ENCODE measurements around the gene THSD7B. TPM values are rescaled to one million over a fixed set of nuclear protein-coding genes. Genes with fewer than 3 reads are reported as not detected.

Gene THSD7B
- total and polyA plus RNA-seq, 2 experiments from 2014 or later = 0.86 to 3.8 TPM

DNA sequence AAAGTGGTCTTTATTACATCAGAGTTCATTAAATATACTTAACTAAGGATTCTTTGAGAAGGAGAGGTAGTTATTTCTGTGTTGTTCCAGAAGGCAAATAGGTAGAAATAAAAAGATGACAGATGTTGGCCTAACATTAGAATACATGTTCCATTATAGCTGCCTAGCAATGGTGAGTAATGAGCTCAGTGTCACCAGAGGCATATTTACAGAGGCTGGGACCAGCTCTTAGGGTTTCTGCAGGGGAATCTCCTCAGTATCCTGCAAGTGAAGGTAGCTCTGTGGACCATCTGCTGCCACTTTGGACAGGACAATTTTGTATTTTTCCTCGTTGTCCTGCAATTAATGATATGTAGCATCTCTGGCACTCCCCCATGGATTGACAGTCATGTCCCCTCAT is 416.0 kb downstream of the THSD7B start:
- Histone ChIP-seq H3K4me1 (ENCODE audit: insufficient read depth) (peaks cover 9% of the 10 kb centered on the region), H3K9me2 (ENCODE audit: insufficient read depth) (no peaks in the 10 kb centered on the region), H3K4me3 (no peak overlapping the region), H3K36me3 (ENCODE audit: insufficient read depth) (no peaks in the 10 kb centered on the region), H3K4me2 (no peak overlapping the region), H3K27me3 (ENCODE audit: insufficient read depth) (no peaks in the 10 kb centered on the region), H2AFZ (no peak overlapping the region), H4K20me1 (replicated peaks; ENCODE audit: insufficient read depth) (no peaks in the 10 kb centered on the region), H3F3A (replicated peaks; ENCODE audit: low read depth) (no peaks in the 10 kb centered on the region), H3K27ac (ENCODE audit: low read depth) (no peak overlapping the region), H3K79me2 (replicated peaks; ENCODE audit: insufficient read depth) (no peaks in the 10 kb centered on the region)
- DNase-seq (ENCODE audit: low spot score) = no peak
- H3K27me3 Mint-ChIP-seq (ENCODE audit: insufficient read depth, low read depth, poor library complexity) = no peaks in the 10 kb centered on the region
- ATAC-seq = no peak
- H3K27ac Mint-ChIP-seq = no peak overlapping the region
- no peak overlapping the region for H3K4me3 Mint-ChIP-seq
- H3K9me3 Mint-ChIP-seq = no peaks in the 10 kb centered on the region
- TF ChIP-seq STAT1 (IDR thresholded peaks at IDR 0.05; ENCODE audit: unreplicated experiment) (no peak), POLR2AphosphoS5 (IDR thresholded peaks at IDR 0.05; ENCODE audit: low read depth) (no peak), ZNF114 (CRISPR knock-in tag; IDR thresholded peaks at IDR 0.05) (no peak), EZH2 (IDR thresholded peaks at IDR 0.05; ENCODE audit: low read depth, unreplicated experiment) (no peak), NANOG (IDR thresholded peaks at IDR 0.05; ENCODE audit: borderline replicate concordance) (no peak)
- TF ChIP-seq, protein P1, sequence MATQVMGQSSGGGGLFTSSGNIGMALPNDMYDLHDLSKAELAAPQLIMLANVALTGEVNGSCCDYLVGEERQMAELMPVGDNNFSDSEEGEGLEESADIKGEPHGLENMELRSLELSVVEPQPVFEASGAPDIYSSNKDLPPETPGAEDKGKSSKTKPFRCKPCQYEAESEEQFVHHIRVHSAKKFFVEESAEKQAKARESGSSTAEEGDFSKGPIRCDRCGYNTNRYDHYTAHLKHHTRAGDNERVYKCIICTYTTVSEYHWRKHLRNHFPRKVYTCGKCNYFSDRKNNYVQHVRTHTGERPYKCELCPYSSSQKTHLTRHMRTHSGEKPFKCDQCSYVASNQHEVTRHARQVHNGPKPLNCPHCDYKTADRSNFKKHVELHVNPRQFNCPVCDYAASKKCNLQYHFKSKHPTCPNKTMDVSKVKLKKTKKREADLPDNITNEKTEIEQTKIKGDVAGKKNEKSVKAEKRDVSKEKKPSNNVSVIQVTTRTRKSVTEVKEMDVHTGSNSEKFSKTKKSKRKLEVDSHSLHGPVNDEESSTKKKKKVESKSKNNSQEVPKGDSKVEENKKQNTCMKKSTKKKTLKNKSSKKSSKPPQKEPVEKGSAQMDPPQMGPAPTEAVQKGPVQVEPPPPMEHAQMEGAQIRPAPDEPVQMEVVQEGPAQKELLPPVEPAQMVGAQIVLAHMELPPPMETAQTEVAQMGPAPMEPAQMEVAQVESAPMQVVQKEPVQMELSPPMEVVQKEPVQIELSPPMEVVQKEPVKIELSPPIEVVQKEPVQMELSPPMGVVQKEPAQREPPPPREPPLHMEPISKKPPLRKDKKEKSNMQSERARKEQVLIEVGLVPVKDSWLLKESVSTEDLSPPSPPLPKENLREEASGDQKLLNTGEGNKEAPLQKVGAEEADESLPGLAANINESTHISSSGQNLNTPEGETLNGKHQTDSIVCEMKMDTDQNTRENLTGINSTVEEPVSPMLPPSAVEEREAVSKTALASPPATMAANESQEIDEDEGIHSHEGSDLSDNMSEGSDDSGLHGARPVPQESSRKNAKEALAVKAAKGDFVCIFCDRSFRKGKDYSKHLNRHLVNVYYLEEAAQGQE (IDR thresholded peaks at IDR 0.05; ENCODE audit: unreplicated experiment) = no peak
- TF ChIP-seq, protein P2, sequence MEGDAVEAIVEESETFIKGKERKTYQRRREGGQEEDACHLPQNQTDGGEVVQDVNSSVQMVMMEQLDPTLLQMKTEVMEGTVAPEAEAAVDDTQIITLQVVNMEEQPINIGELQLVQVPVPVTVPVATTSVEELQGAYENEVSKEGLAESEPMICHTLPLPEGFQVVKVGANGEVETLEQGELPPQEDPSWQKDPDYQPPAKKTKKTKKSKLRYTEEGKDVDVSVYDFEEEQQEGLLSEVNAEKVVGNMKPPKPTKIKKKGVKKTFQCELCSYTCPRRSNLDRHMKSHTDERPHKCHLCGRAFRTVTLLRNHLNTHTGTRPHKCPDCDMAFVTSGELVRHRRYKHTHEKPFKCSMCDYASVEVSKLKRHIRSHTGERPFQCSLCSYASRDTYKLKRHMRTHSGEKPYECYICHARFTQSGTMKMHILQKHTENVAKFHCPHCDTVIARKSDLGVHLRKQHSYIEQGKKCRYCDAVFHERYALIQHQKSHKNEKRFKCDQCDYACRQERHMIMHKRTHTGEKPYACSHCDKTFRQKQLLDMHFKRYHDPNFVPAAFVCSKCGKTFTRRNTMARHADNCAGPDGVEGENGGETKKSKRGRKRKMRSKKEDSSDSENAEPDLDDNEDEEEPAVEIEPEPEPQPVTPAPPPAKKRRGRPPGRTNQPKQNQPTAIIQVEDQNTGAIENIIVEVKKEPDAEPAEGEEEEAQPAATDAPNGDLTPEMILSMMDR (conservative IDR thresholded peaks at IDR 0.05; ENCODE audit: low read depth in 2 of 2) = no peak
- TF ChIP-seq, protein P3, sequence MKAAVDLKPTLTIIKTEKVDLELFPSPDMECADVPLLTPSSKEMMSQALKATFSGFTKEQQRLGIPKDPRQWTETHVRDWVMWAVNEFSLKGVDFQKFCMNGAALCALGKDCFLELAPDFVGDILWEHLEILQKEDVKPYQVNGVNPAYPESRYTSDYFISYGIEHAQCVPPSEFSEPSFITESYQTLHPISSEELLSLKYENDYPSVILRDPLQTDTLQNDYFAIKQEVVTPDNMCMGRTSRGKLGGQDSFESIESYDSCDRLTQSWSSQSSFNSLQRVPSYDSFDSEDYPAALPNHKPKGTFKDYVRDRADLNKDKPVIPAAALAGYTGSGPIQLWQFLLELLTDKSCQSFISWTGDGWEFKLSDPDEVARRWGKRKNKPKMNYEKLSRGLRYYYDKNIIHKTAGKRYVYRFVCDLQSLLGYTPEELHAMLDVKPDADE (IDR thresholded peaks at IDR 0.05) = no peak
- H3K4me1 Mint-ChIP-seq = peaks cover 14% of the 10 kb centered on the region
- H3K36me3 Mint-ChIP-seq (ENCODE audit: low read depth) = no peaks in the 10 kb centered on the region

DNA sequence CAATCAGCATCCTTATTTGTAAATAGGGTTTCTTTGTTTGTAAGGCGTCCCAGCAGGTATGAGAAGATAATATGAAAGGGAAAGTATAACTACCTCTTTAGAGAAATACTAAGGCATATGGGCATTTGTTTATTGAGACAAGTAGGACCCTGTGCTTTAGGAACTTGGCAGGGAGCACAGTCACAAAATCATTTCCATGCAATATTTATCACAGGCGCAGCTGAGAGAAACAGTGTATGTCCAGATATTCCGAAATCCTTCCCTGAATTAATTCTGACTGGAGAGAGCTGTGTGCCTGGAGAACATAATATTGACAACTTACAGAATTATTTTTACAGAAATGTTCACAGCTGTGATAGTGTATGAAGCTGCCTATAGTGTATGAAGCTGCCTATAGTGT is 416.7 kb downstream of the THSD7B start:
- H3K27me3 Mint-ChIP-seq (ENCODE audit: insufficient read depth, low read depth, poor library complexity) = no peaks in the 10 kb centered on the region
- no peaks in the 10 kb centered on the region for H3K79me2 ChIP-seq (replicated peaks; ENCODE audit: insufficient read depth)
- no peak for ATAC-seq
- no peak overlapping the region for H2AFZ ChIP-seq
- peaks cover 4% of the 10 kb centered on the region; the same call in 1 of the 2 replicates for H3K4me1 ChIP-seq (ENCODE audit: insufficient read depth)
- no peak overlapping the region for H3K4me3 Mint-ChIP-seq
- H4K20me1 ChIP-seq (replicated peaks; ENCODE audit: insufficient read depth) = no peaks in the 10 kb centered on the region
- H3K36me3 Mint-ChIP-seq (ENCODE audit: low read depth) = no peaks in the 10 kb centered on the region
- H3K9me2 ChIP-seq (ENCODE audit: insufficient read depth) = no peaks in the 10 kb centered on the region
- DNase-seq (ENCODE audit: low spot score) = no peak
- no peaks in the 10 kb centered on the region for H3F3A ChIP-seq (replicated peaks; ENCODE audit: low read depth)
- H3K4me1 Mint-ChIP-seq = peaks cover 11% of the 10 kb centered on the region; the same call in 2 of the 3 replicates
- H3K4me2 ChIP-seq = no peak overlapping the region
- no peak overlapping the region for H3K4me3 ChIP-seq
- no peaks in the 10 kb centered on the region for H3K27me3 ChIP-seq (ENCODE audit: insufficient read depth)
- no peak overlapping the region for H3K27ac ChIP-seq (ENCODE audit: low read depth)
- no peaks in the 10 kb centered on the region for H3K9me3 Mint-ChIP-seq
- no peak overlapping the region for H3K27ac Mint-ChIP-seq
- H3K36me3 ChIP-seq (ENCODE audit: insufficient read depth) = no peaks in the 10 kb centered on the region
- no peak for TF ChIP-seq POLR2AphosphoS5 (IDR thresholded peaks at IDR 0.05; ENCODE audit: low read depth)
- TF ChIP-seq, protein P2 (conservative IDR thresholded peaks at IDR 0.05; ENCODE audit: low read depth in 2 of 2) = no peak
- TF ChIP-seq, protein P1 (IDR thresholded peaks at IDR 0.05; ENCODE audit: unreplicated experiment) = no peak
